CD4-positive, alpha-beta T cell treated with Interleukin-2 at 100 ng/mL for 4 hours (primary cell): ENCODE results near the gene HNF4A.
"Not testable (repeated sequence)": the region's sequence is repeated elsewhere in the genome, so short reads cannot be mapped to it uniquely, and the experiment has no call there.

Source experiments
- DNase-seq: peaks from one replicate; pipeline ENCODE4 v3.0.0-alpha.2; 2020; ENCODE audit warnings: low spot score

Gene HNF4A

GRCh38 chr20:44470327-44470726 is 114.8 kb downstream of the HNF4A start:
- DNase-seq = no peak

- DNase-seq = no peak
Measured at GRCh38 chr20:44471481-44471882, 116.0 kb downstream of the HNF4A start.

GRCh38 chr20:44472283-44472682 is 116.8 kb downstream of the HNF4A start:
- DNase-seq = not testable (repeated sequence)

- DNase-seq = no peak
Measured at GRCh38 chr20:44475372-44475693, 119.8 kb downstream of the HNF4A start.

- DNase-seq = peak; percentile 85
Measured at GRCh38 chr20:44475694-44476560, 120.4 kb downstream of the HNF4A start, which contains the start of gene TTPAL. Gene TTPAL (plus strand): TSS chr20:44475874. CDS start chr20:44480000, 4,126 bp downstream.

- no peak for DNase-seq
Measured at GRCh38 chr20:44477151-44477550, 121.7 kb downstream of the HNF4A start.

- DNase-seq = no peak
Measured at GRCh38 chr20:44478206-44478605, 122.7 kb downstream of the HNF4A start.

- DNase-seq = no peak
Measured at GRCh38 chr20:44479643-44480042, 124.1 kb downstream of the HNF4A start.

GRCh38 chr20:44480097-44480496 is 124.6 kb downstream of the HNF4A start:
- no peak for DNase-seq

- DNase-seq = no peak
Measured at GRCh38 chr20:44481719-44482416, 126.4 kb downstream of the HNF4A start.

- DNase-seq = no peak
Measured at GRCh38 chr20:44483112-44483511, 127.6 kb downstream of the HNF4A start.
